Stomach (tissue), 9 donors: ENCODE results near the gene SLC39A6. TPM values are rescaled to one million over a fixed set of nuclear protein-coding genes. Genes with fewer than 3 reads are reported as not detected.
"Not testable (repeated sequence)": the region's sequence is repeated elsewhere in the genome, so short reads cannot be mapped to it uniquely, and the experiment has no call there.

Experiments
- DNase-seq, 2 donors: peaks; one replicate each; pipeline versions ENCODE4 v3.0.0 to v3.0.0-alpha.2; 2013 to 2019
- H3K27ac ChIP-seq, 5 donors: fragments of 200-600 bp in 4 of 5; sonication (generic) in 4 of 5; one replicate each; pipeline ENCODE4 v1.5.1; 2013 to 2019; ENCODE audit warnings: mild to moderate bottlenecking in 1 of 5, moderate library complexity in 1 of 5
- H3K27me3 ChIP-seq, 3 donors: fragments of 200-600 bp; sonication (generic); one replicate each; pipeline ENCODE4 v1.5.1; 2017 to 2019; ENCODE audit warnings: mixed run types in 1 of 3
- H3K36me3 ChIP-seq, 4 donors: fragments of 200-600 bp; sonication (generic); 1 replicate in 3 of 4; 2 replicates in 1 of 4; pipeline ENCODE4 v1.5.1; 2016 to 2019
- H3K4me1 ChIP-seq, 4 donors: fragments of 200-600 bp; sonication (generic); one replicate each; pipeline ENCODE4 v1.5.1; 2016 to 2019
- H3K4me3 ChIP-seq, 4 donors: fragments of 200-600 bp; sonication (generic) in 3 of 4; one replicate each; pipeline ENCODE4 v1.5.1; 2016 to 2019; ENCODE audit warnings: mild to moderate bottlenecking in 1 of 4
- H3K9me3 ChIP-seq, 4 donors: fragments of 200-600 bp; sonication (generic); one replicate each; pipeline ENCODE4 v1.5.1; 2016 to 2019
- CTCF ChIP-seq, 7 experiments: fragments of 450-650 bp in 4 of 7; fragments of 200-600 bp in 3 of 7; sonication (generic) in 3 of 7; IDR thresholded peaks; one replicate each; pipeline ENCODE4 v1.5.1; 2016 to 2019; ENCODE audit warnings: antibody characterized with exemption in 7 of 7, control low read depth in 2 of 7, mild to moderate bottlenecking in 1 of 7
- EP300 ChIP-seq: sonication (generic); formaldehyde crosslinking; IDR thresholded peaks from one replicate; pipeline ENCODE4 v1.6.1; 2017; ENCODE audit warnings: antibody characterized with exemption
- POLR2A ChIP-seq, 4 donors: fragments of 450-650 bp; IDR thresholded peaks; one replicate each; pipeline ENCODE4 v1.6.1; 2016; ENCODE audit warnings: antibody characterized with exemption in 4 of 4, control low read depth in 2 of 4, mild to moderate bottlenecking in 1 of 4, moderate library complexity in 1 of 4
- POLR2AphosphoS5 ChIP-seq, 3 donors: sonication (generic); formaldehyde crosslinking; IDR thresholded peaks; one replicate each; pipeline ENCODE4 v1.6.1; 2016; ENCODE audit warnings: antibody characterized with exemption in 3 of 3
- WGBS, 5 donors: extraction: QIAGEN DNeasy Blood & Tissue Kit in 3 of 5; methylation state at CpG; one replicate each; pipeline versions ENCODE4 v1.1.5 to v1.1.7; 2013 to 2018; 5-methylcytosine and 5-hydroxymethylcytosine counted together
- intact Hi-C: fragments of 100-400 bp; cut with DNase I; formaldehyde crosslinking; loops from one replicate; pipeline ENCODE4 v1.15.1; 2023; ENCODE audit warnings: low total_unique reads
- polyA plus RNA-seq, 3 donors: library from polyadenylated mRNA; stranded (reverse); fragments of 200-250 nt; gene quantifications; one replicate each; pipeline ENCODE4 v1.2.3, GENCODE V29; 2013
- total RNA-seq, 5 donors: library from RNA; depleted of rRNA; stranded (reverse); fragments of >200 nt; gene quantifications; one replicate each; pipeline versions ENCODE4 v1.1.0 to v1.2.3, GENCODE V29; 2014 to 2016
- donor health status: healthy with polysubstance abuse.
- donor health status: Bipolar disorder and iron deficiency.
- donor health status: healthy.

Gene SLC39A6
- total and polyA plus RNA-seq, 8 donors: 4.0 to 33.9 (median 12.7) TPM

GRCh38 chr18:36066001-36066400 is 63.1 kb downstream of the SLC39A6 start:
- Histone ChIP-seq H3K9me3 (no peaks in the 10 kb centered on the region), H3K27ac (no peak overlapping the region), H3K27me3 (no peaks in the 10 kb centered on the region), H3K4me3 (peak overlapping the region; percentile 66 to 87 (median 84)), H3K4me1 (peaks cover 7 to 52% (median 18%) of the 10 kb centered on the region in 4 donors), H3K36me3 (peaks cover 0 to 7% (median 0%) of the 10 kb centered on the region in 4 donors)
- WGBS, 5 donors: 16 to 29% (median 21%) methylated on average over 5 of the region's 5 CpGs
- DNase-seq: peak in 1 of 2 donors; percentile 10
- TF ChIP-seq CTCF (IDR thresholded peaks at IDR 0.05): no peak
- intact Hi-C loops: no loop called here

GRCh38 chr18:36064809-36065079 is 64.4 kb downstream of the SLC39A6 start:
- intact Hi-C loops, H3K36me3 ChIP-seq, H3K9me3 ChIP-seq, H3K27ac ChIP-seq, H3K27me3 ChIP-seq, DNase-seq, H3K4me3 ChIP-seq: not testable (repeated sequence)
- WGBS, 5 donors: 96 to 99% (median 98%) methylated on average over 9 of the region's 9 CpGs
- peaks cover 7 to 56% (median 18%) of the 10 kb centered on the region in 4 donors for H3K4me1 ChIP-seq

GRCh38 chr18:36064027-36064808 is 64.9 kb downstream of the SLC39A6 start:
- DNase-seq: no peak
- WGBS, 5 donors: 96 to 98% (median 97%) methylated on average over 28 to 31 of the region's 31 CpGs
- Histone ChIP-seq H3K27me3 (no peaks in the 10 kb centered on the region), H3K27ac (no peak overlapping the region), H3K9me3 (no peaks in the 10 kb centered on the region), H3K4me3 (no peak overlapping the region), H3K4me1 (peaks cover 7 to 56% (median 18%) of the 10 kb centered on the region in 4 donors), H3K36me3 (peaks cover 0 to 7% (median 0%) of the 10 kb centered on the region in 4 donors)
- intact Hi-C loops: no loop called here
- TF ChIP-seq CTCF (IDR thresholded peaks at IDR 0.05): no peak
- TF ChIP-seq EP300: no peak
- no peak for TF ChIP-seq POLR2A (IDR thresholded peaks at IDR 0.05)
- no peak for TF ChIP-seq POLR2AphosphoS5 (IDR thresholded peaks at IDR 0.05)

- 87 to 95% (median 91%) methylated on average over 3 of the region's 3 CpGs for WGBS, 5 donors
- TF ChIP-seq EP300 (no peak), POLR2A (IDR thresholded peaks at IDR 0.05) (no peak), POLR2AphosphoS5 (IDR thresholded peaks at IDR 0.05) (no peak), CTCF (IDR thresholded peaks at IDR 0.05) (no peak)
- Histone ChIP-seq H3K4me3 (no peak overlapping the region), H3K27me3 (no peaks in the 10 kb centered on the region), H3K36me3 (no peaks in the 10 kb centered on the region), H3K9me3 (no peaks in the 10 kb centered on the region), H3K4me1 (peaks cover 0 to 19% (median 3%) of the 10 kb centered on the region in 4 donors), H3K27ac (no peak overlapping the region)
- DNase-seq: no peak
- intact Hi-C loops: no loop called here
Observed at GRCh38 chr18:36058674-36059073, 70.5 kb downstream of the SLC39A6 start.

Other genes with a start within 250 kb of the SLC39A6 start
- gene RPRD1A, start 61.8 kb downstream of the SLC39A6 start, total RNA-seq: 10 to 100 TPM; 25.1 to 75.9 (median 58.7) TPM
- 10 to 100 TPM; 18.1 to 19.3 (median 18.2) TPM for gene RPRD1A, start 61.8 kb downstream of the SLC39A6 start, polyA plus RNA-seq
- gene ELP2, start 559 bp upstream of the SLC39A6 start, total RNA-seq: 100 to 1,000 TPM in 2 of 5 donors, 10 to 100 TPM in 3; 24.1 to 278 (median 87.5) TPM
- 10 to 100 TPM; 55.8 to 69.2 (median 56.5) TPM for gene ELP2, start 559 bp upstream of the SLC39A6 start, polyA plus RNA-seq
- 1 to 10 TPM in 4 of 5 donors, under 1 TPM in 1; 0.45 to 4.1 (median 1.5) TPM for gene MOCOS, start 58.2 kb upstream of the SLC39A6 start, total RNA-seq
- gene MOCOS, start 58.2 kb upstream of the SLC39A6 start, polyA plus RNA-seq: 1 to 10 TPM; 2.5 to 4.6 (median 2.9) TPM
- 1 to 10 TPM in 4 of 5 donors, under 1 TPM in 1; under 0.01 to 9.1 (median 7.5) TPM for gene FHOD3, start 168.4 kb upstream of the SLC39A6 start, total RNA-seq
- 1 to 10 TPM; 1.7 to 4.4 (median 2.1) TPM for gene FHOD3, start 168.4 kb upstream of the SLC39A6 start, polyA plus RNA-seq